ENCODE data around the gene ATP6AP2.

The ATP6AP2 gene

GRCh38 chrX:40644176-40644575 is 63.4 kb downstream of the ATP6AP2 start:
- peak overlapping the region; percentile 77 for H3K9ac ChIP-seq (ENCODE audit: low read depth, low read length, poor library complexity, severe bottlenecking)
- H3K4me3 ChIP-seq (ENCODE audit: low read length, poor library complexity, severe bottlenecking) = peak overlapping the region; percentile 76

GRCh38 chrX:40644821-40645358 is 64.1 kb downstream of the ATP6AP2 start:
- Histone ChIP-seq H3K4me3 (ENCODE audit: low read length, poor library complexity, severe bottlenecking) (peak overlapping the region; percentile 76), H3K27me3 (ENCODE audit: insufficient read depth, low read length, poor library complexity, severe bottlenecking) (no peaks in the 10 kb centered on the region), H3K9me2 (replicated peaks; ENCODE audit: low read depth, low read length) (no peaks in the 10 kb centered on the region), H3K9me3 (ENCODE audit: insufficient read depth, low read depth, low read length) (no peaks in the 10 kb centered on the region), H2AFZ (ENCODE audit: low read length) (no peak overlapping the region), H3K36me3 (ENCODE audit: insufficient read depth, low read length) (no peaks in the 10 kb centered on the region), H4K20me1 (ENCODE audit: insufficient read depth, low read length, poor library complexity, severe bottlenecking) (no peaks in the 10 kb centered on the region), H3F3A (ENCODE audit: low read depth) (no peaks in the 10 kb centered on the region), H3K4me1 (ENCODE audit: insufficient read depth, low read length, poor library complexity, severe bottlenecking) (peaks cover 14% of the 10 kb centered on the region), H3K9ac (ENCODE audit: low read depth, low read length, poor library complexity, severe bottlenecking) (peak overlapping the region; percentile 77), H3K79me2 (ENCODE audit: insufficient read depth, low read length) (peaks cover 55% of the 10 kb centered on the region), H3K4me2 (ENCODE audit: low read depth, low read length, poor library complexity, severe bottlenecking) (peak overlapping the region; percentile 66)
- TF ChIP-seq EZH2phosphoT487 (IDR thresholded peaks at IDR 0.05; ENCODE audit: borderline replicate concordance) (no peak), CTCF (conservative IDR thresholded peaks at IDR 0.05; ENCODE audit: low read length) (no peak)

More at GRCh38 chrX:40644176-40644575, 63.4 kb downstream of the ATP6AP2 start:
- Histone ChIP-seq H3K79me2 (ENCODE audit: insufficient read depth, low read length) (peaks cover 55% of the 10 kb centered on the region), H3F3A (ENCODE audit: low read depth) (no peaks in the 10 kb centered on the region), H4K20me1 (ENCODE audit: insufficient read depth, low read length, poor library complexity, severe bottlenecking) (no peaks in the 10 kb centered on the region), H3K4me2 (ENCODE audit: low read depth, low read length, poor library complexity, severe bottlenecking) (peak overlapping the region; percentile 66), H3K9me2 (replicated peaks; ENCODE audit: low read depth, low read length) (no peaks in the 10 kb centered on the region), H3K27me3 (ENCODE audit: insufficient read depth, low read length, poor library complexity, severe bottlenecking) (no peaks in the 10 kb centered on the region), H2AFZ (ENCODE audit: low read length) (no peak overlapping the region), H3K36me3 (ENCODE audit: insufficient read depth, low read length) (no peaks in the 10 kb centered on the region), H3K4me1 (ENCODE audit: insufficient read depth, low read length, poor library complexity, severe bottlenecking) (peaks cover 14% of the 10 kb centered on the region), H3K9me3 (ENCODE audit: insufficient read depth, low read depth, low read length) (no peaks in the 10 kb centered on the region)
- TF ChIP-seq EZH2phosphoT487 (IDR thresholded peaks at IDR 0.05; ENCODE audit: borderline replicate concordance) = no peak
- no peak for TF ChIP-seq CTCF (conservative IDR thresholded peaks at IDR 0.05; ENCODE audit: low read length)

- no peaks in the 10 kb centered on the region for H3K9me3 ChIP-seq (ENCODE audit: insufficient read depth, low read depth, low read length)
- peak overlapping the region; percentile 86 for H3K4me3 ChIP-seq (ENCODE audit: low read length, poor library complexity, severe bottlenecking)
- no peaks in the 10 kb centered on the region for H3F3A ChIP-seq (ENCODE audit: low read depth)
- H3K27me3 ChIP-seq (ENCODE audit: insufficient read depth, low read length, poor library complexity, severe bottlenecking) = no peaks in the 10 kb centered on the region
- peak overlapping the region; percentile 78 for H3K9ac ChIP-seq (ENCODE audit: low read depth, low read length, poor library complexity, severe bottlenecking)
- H3K36me3 ChIP-seq (ENCODE audit: insufficient read depth, low read length) = no peaks in the 10 kb centered on the region
- TF ChIP-seq EZH2phosphoT487 (IDR thresholded peaks at IDR 0.05; ENCODE audit: borderline replicate concordance) = no peak
- no peak for TF ChIP-seq CTCF (conservative IDR thresholded peaks at IDR 0.05; ENCODE audit: low read length)
- peaks cover 14% of the 10 kb centered on the region for H3K4me1 ChIP-seq (ENCODE audit: insufficient read depth, low read length, poor library complexity, severe bottlenecking)
- H4K20me1 ChIP-seq (ENCODE audit: insufficient read depth, low read length, poor library complexity, severe bottlenecking) = no peaks in the 10 kb centered on the region
- peak overlapping the region; percentile 94 for H3K4me2 ChIP-seq (ENCODE audit: low read depth, low read length, poor library complexity, severe bottlenecking)
- H3K79me2 ChIP-seq (ENCODE audit: insufficient read depth, low read length) = peaks cover 52% of the 10 kb centered on the region
- no peaks in the 10 kb centered on the region for H3K9me2 ChIP-seq (replicated peaks; ENCODE audit: low read depth, low read length)
- peak overlapping the region; percentile 55; the same call in 1 of the 2 replicates for H2AFZ ChIP-seq (ENCODE audit: low read length)
These were observed 65.9 kb downstream of the ATP6AP2 start for GRCh38 chrX:40646489-40647306.
